HG03159 (cell line): ENCODE data around the gene MYOCD.

ENCODE experiments used
- ATAC-seq: cut with Tn5 transposase; IDR thresholded peaks from one replicate; pipeline ENCODE4 v1.9.1; 2021; ENCODE audit warnings: mild to moderate bottlenecking, moderate library complexity; ENCODE audit not compliant: unreplicated experiment

The MYOCD gene

DNA sequence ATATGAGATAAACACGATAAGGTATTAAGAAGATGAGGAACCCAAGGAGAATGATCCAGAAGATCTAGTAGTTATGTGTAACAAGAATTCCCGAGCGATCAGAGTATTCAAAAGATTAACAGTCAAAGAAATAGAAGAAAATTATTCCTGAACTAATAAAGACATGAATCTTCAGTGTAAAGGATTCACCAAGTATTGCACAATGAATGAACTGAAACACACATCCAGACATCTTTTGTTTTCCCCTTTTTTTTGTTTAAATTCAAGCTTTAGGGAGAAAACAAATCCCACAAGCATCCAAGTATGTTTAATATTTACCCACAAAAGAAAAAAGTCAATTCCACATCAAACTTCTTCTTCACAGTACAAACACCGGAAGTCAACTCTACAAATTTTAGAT lies 23.7 kb upstream of the MYOCD start:
- no peak for ATAC-seq

DNA sequence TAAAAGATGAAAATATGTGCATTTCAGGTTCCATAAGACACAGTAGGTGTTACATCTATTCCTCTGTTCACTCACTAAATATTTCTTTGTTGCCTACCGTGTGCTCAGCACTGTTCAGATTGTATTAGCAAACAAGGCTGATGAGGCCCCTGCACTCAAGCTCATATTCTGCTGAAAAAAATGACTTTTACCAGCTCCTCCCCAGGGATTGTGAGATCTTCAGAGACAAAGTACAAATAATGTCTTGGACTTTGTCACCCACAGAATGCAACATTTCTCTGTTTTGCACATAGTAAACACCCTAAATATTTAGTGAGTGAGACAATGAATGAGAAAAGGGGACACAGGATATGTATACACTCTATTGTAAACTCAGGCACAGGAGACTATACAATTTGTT lies 21.9 kb upstream of the MYOCD start:
- ATAC-seq, result no peak

DNA sequence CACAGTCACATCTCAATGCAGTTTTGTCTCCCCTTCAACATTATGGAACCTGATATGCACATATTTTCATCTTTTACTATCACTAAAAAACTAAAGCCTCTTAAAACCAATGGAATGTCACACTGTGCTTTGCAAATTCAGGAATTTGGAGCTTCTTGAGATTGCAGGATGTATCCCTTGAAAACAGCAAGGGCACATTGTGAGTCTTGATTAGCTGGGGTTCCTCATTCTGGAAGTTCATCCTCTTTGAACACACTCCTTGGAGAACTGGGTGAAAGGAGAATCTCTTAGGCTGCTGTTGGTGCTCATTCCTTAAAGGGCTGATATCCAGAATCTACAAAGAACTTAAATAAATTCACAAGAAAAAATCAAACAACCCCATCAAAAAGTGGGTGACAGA lies 21.1 kb upstream of the MYOCD start:
- ATAC-seq, result no peak

DNA sequence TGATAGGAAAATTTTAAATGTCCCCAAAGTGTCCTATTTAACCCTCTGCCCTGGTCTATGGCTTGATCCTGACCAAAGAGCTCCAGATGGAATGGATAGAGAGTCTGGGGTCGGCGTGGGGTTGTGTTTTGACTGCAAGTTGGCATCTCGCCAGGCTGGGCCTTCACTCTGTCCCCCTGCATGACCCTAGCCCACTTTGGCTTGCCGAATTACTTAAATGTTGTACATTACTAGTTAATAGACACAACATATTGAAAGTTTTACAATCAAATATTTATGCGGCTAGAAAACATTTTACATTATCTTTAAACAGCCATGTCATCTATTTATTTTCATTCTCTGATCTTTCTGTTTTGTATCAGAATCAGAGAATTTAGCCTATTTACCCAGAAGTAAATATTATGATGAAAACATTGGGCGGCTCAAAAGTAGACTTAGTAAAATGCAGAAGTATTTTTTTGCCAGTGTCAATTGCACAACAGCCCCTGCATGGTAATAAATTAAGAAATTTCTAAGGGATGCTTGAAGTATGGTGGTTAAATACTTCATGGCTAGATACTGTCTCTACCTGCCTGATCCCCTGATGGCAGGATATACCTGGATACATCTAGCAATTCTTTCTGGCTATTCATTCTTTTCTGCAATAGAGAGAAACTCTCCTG lies 18.8 kb upstream of the MYOCD start:
- no peak for ATAC-seq

DNA sequence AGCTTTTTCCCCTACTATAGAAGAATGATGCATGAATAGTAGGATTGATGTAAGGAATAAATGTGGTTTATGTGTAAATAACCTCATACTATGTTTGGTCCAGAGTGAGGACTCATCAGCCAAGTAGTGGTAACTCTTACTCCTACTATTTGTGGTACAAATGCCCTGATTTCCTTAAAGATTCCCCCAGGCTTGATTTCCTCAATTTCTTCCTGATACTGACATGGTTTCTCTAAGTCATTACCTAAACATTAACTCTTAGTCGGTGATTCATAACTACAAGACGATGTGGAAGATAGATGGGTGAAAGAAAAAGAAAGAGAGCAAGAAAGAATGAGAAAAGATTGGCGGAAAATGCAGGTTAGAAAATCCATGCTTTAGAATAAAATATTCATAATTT lies 17.2 kb upstream of the MYOCD start:
- ATAC-seq, result no peak

DNA sequence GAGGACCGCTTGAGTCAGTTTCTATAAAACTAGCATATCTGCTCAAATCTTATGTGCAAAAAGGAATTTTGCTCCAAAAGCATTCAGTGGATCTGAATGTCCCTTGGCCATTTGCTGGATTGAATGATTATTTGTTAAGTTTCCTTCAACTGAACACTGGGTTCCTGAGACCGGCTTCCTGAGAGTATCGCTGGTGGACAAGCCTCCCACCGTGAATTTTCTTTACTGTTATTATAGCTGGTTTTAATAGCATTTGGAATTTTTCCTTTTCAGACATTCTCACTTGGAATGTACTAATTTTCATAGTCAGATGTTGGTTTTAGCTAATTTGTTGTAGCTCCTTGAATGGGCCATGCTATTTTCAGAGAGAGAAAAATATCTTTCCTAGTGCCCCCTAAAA lies 9.8 kb upstream of the MYOCD start:
- ATAC-seq, result no peak

DNA sequence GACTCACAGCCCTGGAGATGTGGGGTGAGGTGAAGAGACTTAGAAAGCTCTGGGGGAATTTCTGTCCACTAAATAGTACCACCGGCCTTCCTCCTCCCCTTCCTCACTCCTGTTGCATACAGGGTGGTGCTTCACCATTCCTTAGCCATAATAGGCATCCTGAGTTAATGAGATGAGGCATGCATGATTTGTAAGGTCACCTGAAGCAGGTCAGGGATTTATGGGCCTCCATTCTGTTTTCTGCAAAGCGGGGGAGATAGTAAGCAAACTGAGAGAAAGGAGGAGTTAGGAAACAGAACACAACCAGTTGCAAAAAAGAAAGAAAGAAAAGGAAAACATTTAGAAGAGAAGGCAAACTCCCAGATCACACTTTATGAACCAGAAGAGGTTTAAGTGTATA lies 9.3 kb upstream of the MYOCD start:
- no peak for ATAC-seq

DNA sequence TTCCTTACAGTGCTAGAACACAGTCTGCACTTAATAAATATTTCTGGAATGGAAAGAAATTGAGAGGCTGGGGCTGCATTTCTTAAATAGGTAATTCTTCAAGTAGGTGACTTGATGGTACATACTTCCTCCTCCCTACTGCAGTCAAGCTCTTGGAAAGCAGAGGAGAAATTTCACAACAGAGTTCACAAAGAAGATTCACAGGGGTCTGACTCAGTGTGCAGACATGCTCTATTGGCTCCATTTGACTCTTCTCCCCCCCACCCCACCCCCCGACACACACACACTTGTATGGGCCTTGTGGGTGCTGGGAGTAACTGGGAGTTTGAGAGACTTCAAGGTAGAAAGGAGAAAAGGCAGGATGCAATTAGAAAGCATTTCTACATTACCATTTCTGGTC lies 6.2 kb upstream of the MYOCD start:
- ATAC-seq, result no peak

DNA sequence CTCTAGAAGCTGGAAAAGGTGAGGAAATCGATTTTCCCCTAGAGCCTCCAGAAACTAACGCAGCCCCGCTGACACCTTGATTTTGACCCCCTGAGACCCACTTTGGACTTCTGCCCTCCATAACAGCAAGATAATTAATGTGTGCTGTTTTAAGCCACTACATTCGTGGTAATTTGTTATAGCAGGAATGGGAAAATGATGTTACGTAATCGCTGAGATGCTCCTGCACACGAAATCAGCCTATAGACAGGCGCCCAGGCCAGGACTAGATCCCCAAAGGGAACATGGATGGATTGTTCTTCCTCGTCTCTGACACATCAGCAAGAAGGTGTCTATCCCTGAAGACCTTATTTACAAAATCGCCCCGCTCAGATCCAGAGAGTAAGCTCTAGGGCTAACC lies 1.4 kb upstream of the MYOCD start:
- no peak for ATAC-seq

DNA sequence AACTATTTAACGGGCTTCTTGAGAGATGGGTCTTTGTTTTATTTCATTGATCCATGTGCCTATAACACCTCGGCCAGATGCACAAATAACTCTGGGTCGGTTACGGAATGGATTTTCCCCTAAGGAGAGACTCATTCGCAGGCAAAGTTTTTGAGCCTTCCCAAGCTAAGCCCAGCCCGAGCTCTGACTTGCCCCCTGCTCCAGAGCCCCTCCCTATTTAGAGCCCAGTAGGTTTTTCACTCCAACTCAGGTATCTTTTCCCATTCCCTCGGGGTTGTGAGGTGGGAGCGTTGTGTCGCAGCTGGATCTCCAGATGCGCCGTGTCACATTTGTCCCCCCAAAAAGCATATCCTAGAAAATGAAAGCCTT lies 812 bp upstream of the MYOCD start:
- ATAC-seq, result no peak

DNA sequence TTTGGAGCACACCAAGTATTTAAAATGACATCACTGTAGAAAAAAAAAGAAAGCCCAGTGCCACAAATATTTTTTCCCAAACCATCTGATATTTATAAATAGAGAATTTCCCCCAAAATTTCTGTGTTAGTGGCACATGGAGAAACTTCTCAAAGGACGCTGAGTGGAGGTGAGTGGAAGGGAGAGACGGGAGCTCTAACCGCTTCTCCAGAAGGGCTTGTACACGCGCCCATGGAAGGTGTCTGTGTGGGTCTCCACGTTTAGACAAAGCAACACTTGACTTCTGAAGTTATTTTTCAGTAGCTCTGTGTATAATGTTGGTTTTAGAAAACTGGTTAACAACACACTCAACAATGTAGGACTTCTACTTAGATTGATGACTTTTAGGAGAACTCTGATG lies 1.0 kb downstream of the MYOCD start:
- no peak for ATAC-seq

DNA sequence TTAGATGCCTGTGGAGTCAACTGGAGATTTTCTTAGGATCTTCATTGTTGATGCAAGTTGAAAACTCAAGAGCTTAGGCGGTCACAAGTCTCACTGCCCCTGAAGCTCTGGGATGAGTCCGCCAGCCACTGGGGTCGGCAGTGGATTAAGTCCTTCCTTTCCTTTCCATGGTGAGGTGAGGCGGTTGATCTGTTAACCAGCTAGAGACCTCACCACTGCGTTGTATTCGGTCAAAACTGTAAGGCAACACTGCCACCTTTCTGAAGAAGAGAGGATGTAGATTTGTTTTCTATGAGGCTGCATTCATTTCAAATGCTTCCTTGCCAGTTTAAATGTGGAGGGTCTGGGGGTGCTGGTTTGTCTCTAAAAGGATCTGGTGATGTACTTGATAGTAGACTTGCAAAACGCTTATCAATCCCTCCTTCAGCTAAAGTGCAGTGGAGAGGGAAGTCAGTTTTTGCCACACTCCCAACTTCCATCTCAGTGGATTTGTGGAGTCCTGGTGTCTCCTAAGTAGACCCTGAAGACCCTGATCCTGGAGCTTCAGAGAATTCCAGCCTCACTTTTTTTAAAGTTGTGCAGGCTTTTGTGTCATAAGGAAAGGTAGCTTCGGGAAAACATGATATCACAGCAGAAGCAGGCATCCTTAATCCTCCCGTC lies 1.7 kb downstream of the MYOCD start:
- ATAC-seq, result no peak

DNA sequence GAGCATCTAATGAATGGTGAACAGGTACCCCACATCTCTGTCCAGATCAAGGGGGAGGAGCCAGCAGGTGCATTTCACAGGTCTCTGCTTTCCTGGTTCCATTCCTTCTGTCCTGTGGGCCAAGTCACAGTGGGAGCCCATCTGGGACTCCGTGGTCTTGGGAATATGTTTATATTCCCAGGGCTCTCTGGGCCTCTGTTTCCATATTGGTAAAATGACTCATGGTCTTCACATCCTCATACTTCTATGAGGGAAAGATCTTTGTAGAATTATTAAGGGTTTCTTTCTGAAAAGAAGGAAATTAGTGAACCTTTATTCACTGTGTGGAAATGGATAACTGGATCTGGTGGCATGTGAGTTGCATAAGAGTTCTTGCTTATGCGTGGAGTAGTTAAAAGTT lies 6.2 kb downstream of the MYOCD start:
- ATAC-seq, result no peak

DNA sequence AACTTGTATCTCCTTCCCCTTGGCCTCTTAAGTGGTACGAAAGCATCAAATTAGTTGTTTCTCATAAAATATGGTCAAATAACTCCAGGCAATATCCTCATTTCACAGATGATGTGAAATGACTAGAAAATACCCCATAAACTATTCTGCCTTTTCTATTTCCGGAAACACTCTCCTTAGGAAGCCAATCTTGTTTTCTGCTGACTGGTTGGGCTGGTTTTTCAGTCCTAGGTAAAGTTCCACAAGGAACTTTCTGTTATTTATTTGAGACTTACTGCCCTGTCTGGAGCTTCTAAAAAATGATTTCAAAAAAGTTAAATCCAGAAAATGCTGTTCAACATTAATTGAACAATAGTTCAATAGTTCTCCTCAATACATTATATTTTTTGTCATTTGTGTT lies 7.3 kb downstream of the MYOCD start:
- ATAC-seq, result no peak

DNA sequence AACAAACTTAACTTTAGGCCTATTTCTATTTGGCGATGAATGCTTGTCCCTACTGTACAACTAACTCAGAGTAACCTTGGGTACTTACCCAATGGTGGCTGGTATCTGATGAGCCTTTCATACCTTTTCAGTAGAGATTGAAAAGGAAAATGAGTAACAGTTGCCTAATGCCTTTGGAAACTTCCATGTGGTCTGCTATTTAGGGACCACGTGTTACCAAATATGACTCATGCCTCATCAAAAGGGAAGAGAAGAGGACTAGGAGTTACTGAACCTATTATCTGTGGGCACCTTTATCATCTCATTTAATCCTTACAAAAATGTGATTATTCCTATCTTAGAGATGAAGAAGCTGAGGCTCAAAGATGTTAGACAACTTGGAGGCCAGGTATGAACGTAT lies 8.1 kb downstream of the MYOCD start:
- ATAC-seq, result no peak

DNA sequence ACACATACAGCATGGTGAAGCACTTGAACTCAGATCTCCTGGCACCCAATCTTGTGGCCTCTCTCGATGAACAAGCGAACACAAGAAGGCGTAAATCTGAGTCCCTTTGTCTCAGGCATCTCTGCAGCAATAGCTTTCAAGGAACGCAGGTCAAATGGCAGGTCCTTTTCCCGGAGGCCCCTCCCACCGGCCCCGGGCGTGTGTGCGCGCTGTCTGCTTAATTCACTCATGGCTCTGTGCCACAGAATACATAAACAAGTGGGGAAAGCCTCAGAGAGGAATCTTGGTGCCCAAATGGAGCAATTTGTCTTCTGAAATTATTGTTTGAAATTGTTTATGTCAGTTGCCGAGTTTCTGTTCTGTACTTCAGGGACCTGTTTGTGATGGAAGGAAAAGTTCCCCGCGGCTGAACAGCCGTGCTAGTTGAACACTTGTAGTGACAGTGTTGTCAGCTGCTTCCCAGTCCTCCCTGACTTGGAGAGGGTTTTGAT lies 14.8 kb downstream of the MYOCD start:
- ATAC-seq, result no peak

DNA sequence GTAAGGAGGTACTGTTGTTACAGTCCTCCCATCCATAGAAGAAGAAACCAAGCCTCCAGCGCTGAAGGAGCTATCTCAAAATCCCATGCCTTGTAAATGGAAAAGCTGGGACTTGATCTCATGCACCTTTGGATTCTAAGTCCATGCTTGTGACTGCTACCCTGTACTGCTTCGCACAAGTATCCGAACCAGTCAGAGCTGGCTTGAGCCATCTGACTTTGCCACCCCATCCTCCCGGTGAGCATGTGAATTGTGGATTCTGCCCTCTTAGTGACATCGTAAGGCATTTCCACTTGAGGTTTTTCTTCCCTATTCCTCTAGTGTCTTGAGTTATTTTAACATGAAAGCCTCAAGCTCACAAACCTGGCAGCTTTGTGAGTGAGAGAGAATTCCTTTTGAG lies 15.3 kb downstream of the MYOCD start:
- ATAC-seq, result no peak

DNA sequence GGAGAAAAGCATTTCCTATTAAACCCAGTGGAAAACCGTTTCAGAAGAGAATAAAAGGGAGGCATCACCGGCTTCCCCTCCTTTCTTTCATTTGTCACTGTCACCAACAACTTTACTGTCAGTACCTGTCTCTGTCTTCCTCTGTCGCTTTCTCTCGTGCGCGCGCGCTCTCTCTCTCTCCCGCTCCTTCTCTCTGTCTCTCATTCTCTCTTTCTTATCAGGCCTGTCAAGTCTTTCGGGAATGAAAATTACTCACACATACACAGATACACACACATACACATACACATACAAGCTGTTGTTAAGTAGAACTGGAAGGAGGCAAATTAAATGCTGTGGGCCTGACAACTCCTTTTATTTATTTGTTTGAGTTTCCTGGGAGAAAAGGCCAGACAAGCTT lies 17.6 kb downstream of the MYOCD start:
- no peak for ATAC-seq

DNA sequence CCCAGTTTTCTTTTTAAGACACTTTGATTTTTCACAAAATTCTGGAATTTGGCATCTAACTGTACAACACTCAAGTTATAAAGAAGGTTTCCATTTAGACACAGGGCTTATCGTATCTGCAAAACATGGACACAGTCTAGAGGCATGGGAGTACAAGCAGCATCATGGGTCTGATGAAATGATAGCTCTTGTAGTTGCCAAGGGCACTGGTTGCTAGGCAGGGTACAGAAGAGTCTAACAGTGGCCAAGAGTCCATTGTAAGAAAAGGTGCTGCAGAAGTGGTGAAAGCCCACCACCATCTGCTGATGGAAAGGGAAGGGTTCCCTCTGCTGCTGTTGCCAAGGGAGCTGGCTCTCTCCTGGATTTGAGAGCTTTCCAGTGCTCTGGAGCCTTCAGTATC lies 20.8 kb downstream of the MYOCD start:
- no peak for ATAC-seq

DNA sequence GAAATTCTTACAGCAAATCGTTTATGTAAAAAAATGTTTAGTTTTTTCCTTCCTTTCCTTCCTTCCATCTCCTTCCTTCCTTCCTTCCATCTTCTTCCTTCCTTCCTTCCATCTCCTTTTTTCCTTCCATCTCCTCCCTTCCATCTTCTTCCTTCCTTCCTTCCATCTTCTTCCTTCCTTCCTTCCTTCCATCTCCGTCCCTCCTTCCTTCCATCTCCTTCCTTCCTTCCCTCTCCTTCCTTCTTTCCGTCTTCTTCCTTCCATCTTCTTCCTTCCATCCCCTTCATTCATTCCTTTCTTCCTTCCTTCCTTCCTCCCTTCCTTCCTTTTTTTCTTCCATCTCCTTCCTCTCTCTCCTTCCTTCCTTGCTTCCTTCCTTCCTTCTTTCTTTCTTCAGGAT lies 22.7 kb downstream of the MYOCD start:
- no peak for ATAC-seq

DNA sequence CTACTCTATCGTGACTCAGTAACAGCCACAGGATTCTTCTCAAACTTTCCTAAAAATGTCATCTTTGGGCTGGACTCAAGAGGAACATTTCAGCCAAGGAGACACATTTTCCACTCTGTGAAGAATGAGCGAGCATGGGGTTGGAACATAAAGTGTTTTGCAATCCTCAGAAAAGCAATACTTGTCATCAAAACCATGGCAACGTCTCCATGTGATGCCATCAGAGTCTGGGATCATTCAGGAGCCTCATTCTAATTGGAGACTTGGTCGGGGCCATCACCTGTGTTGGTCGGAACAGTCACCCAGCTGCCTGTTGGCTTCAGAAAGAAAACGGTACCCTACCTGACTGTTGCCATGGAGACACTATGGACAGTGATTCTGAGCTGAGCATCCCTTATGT lies 25.5 kb downstream of the MYOCD start:
- ATAC-seq, result no peak

DNA sequence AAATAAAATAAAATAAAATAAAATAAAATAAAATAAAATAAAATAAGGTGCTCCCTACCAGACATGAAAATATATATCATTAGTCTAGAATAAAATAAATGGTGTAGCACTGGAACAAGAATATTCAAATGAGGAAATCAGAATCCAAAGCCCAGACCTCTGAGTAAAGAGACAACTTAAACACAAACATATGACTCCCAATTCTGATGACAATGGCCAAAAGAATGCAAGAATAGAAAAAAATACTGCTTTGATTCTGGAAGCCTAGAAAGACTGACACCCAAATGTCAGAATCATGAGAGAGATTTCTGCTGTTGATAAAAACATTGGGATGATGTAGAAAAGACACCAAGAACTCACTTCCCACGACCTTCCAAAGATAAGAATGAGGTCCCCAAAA lies 27.9 kb downstream of the MYOCD start:
- no peak for ATAC-seq

DNA sequence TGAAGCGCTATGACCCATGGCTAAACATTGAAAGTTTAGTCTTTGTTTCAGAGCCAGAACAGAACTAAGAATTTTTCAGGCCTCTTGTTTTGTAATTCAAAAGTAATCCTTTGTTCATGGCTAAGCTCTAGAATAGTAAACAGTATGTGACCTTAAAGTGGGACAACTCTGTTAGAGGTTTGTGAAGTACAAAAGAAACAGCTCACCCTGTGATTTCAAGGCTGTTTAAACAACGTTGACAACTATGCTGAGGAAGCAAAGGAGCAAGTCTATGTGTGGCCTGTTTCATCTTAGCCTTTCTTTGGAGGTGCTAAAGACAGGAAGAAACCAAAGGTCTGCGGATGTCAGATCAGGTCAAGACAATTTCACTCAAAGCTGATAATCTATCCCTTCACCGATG lies 40.4 kb downstream of the MYOCD start:
- ATAC-seq, result no peak
